Activated CD4-positive, alpha-beta T cell treated with anti-CD3 and anti-CD28 coated beads for 24 hours (primary cell): ENCODE measurements around the gene ALDH6A1.
"Not testable (repeated sequence)": the region's sequence is repeated elsewhere in the genome, so short reads cannot be mapped to it uniquely, and the experiment has no call there.

Source experiments
- DNase-seq, 2 donors: peaks; one replicate each; pipeline ENCODE4 v3.0.0-alpha.2; 2020; ENCODE audit warnings: low read depth in 2 of 2

ALDH6A1 gene

GRCh38 chr14:74084277-74085046 is at the start of gene ALDH6A1, which contains the start of gene LIN52:
Gene ALDH6A1, minus strand, starts transcription at chr14:74084453. Its CDS starts 59 bp downstream, at chr14:74084394.
Gene LIN52, plus strand, starts transcription at chr14:74084956. Its CDS starts 19 bp downstream, at chr14:74084975.
- peak; percentile 100 for DNase-seq

- DNase-seq: no peak
Observed at GRCh38 chr14:74127634-74128033, 43.4 kb upstream of the ALDH6A1 start.

- DNase-seq: no peak
Observed at GRCh38 chr14:74126315-74127013, 42.2 kb upstream of the ALDH6A1 start.

GRCh38 chr14:74125487-74125886 is 41.2 kb upstream of the ALDH6A1 start:
- not testable (repeated sequence) for DNase-seq

GRCh38 chr14:74111395-74112216 is 27.4 kb upstream of the ALDH6A1 start:
- not testable (repeated sequence) for DNase-seq

GRCh38 chr14:74109369-74109768 is 25.1 kb upstream of the ALDH6A1 start:
- no peak for DNase-seq

GRCh38 chr14:74105381-74105780 is 21.1 kb upstream of the ALDH6A1 start:
- no peak for DNase-seq

- no peak for DNase-seq
Observed at GRCh38 chr14:74089251-74090020, 5.2 kb upstream of the ALDH6A1 start.

- no peak for DNase-seq
Observed at GRCh38 chr14:74085828-74086227, 1.6 kb upstream of the ALDH6A1 start.

- peak; percentile 1 to 10 for DNase-seq
Observed at GRCh38 chr14:74085047-74085637, 889 bp upstream of the ALDH6A1 start.

GRCh38 chr14:74083784-74084276 is 423 bp downstream of the ALDH6A1 start:
- no peak for DNase-seq

- no peak for DNase-seq
Observed at GRCh38 chr14:74083161-74083560, 1.1 kb downstream of the ALDH6A1 start.

- DNase-seq: no peak
Observed at GRCh38 chr14:74081491-74081890, 2.8 kb downstream of the ALDH6A1 start.

- DNase-seq: no peak
Observed at GRCh38 chr14:74080820-74081460, 3.3 kb downstream of the ALDH6A1 start.

GRCh38 chr14:74077401-74077800 is 6.9 kb downstream of the ALDH6A1 start:
- DNase-seq: no peak

GRCh38 chr14:74065746-74066575 is 18.3 kb downstream of the ALDH6A1 start:
- no peak for DNase-seq

GRCh38 chr14:74064883-74065282 is 19.4 kb downstream of the ALDH6A1 start:
- no peak for DNase-seq

- no peak for DNase-seq
Observed at GRCh38 chr14:74064426-74064825, 19.8 kb downstream of the ALDH6A1 start.

- DNase-seq: no peak
Observed at GRCh38 chr14:74062809-74063150, 21.5 kb downstream of the ALDH6A1 start.
